ENCODE results near the gene AGXT.

DNA sequence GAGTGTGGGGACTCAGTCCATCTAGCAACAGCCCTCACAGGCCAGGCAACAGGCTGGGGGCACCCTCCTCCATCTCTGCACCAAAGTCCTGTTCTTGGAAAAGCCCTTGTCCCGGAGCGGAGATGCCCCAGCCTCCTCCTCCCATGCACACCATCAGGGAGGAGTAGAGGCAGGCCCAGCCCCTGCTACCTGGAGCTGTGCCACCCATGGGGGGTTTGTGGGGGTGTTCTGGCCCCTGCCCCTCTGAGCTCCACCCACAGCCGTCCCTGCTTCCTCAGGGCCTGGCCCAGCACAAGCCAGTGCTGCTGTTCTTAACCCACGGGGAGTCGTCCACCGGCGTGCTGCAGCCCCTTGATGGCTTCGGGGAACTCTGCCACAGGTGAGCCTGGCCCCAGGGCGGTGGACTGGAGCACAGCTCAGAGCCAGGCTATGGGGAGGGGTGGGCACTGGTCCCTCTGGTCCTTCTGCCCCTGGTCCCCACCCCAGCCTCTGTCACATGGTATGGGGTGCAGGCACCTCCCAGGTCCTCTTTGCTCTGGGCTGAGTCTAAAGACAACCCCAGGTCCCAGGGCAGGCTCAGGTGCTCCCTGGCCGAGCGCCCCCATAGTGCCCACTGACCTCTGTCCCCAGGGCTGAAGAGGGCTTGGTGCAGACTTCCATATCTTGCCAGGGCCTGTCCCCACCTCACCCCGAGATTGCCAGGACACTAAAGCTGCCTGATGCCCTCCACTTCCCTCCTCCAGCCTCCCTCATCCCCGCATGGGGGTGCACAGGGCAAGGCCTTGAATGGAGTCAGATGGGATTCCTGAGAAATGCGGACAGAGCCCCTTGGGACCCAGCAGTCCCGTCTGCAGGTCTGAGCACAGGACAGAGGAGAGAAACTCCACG is 2.7 kb downstream of the AGXT start:
- TF ChIP-seq CTCF (IDR thresholded peaks at IDR 0.05 in 2 of 3, conservative IDR thresholded peaks at IDR 0.05 in 1 of 3; ENCODE audit: borderline replicate concordance in 1 of 3, insufficient read depth in 1 of 3, low read depth in 2 of 3, low read length in 2 of 3): no peak
- TF ChIP-seq ZNF274 (IDR thresholded peaks at IDR 0.05; ENCODE audit: low read depth, low read length): no peak
- no peak for TF ChIP-seq EZH2phosphoT487 (IDR thresholded peaks at IDR 0.05; ENCODE audit: borderline replicate concordance)
- no peak for TF ChIP-seq RAD21 (IDR thresholded peaks at IDR 0.05; ENCODE audit: low read depth)
- TF ChIP-seq POLR2A (IDR thresholded peaks at IDR 0.05; ENCODE audit: borderline replicate concordance, extremely low read depth, insufficient read depth, insufficient read length): no peak
- no peak for TF ChIP-seq CBX3 (IDR thresholded peaks at IDR 0.05; ENCODE audit: low read depth)
- TF ChIP-seq REST (IDR thresholded peaks at IDR 0.05; ENCODE audit: low read depth): no peak
- no peak for TF ChIP-seq POLR2AphosphoS5 (IDR thresholded peaks at IDR 0.05; ENCODE audit: low read depth, low read length)
- TF ChIP-seq ZBTB33 (IDR thresholded peaks at IDR 0.05; ENCODE audit: extremely low read depth, insufficient replicate concordance, low read length): no peak
- no peak for TF ChIP-seq EZH2 (IDR thresholded peaks at IDR 0.05)
